ENCODE data around the gene GYS1.

GRCh38 chr19:48970139-48970766 lies 22.9 kb downstream of the GYS1 start:
- TF ChIP-seq CTCF (conservative IDR thresholded peaks at IDR 0.05 in 1 of 2, IDR thresholded peaks at IDR 0.05 in 1 of 2; ENCODE audit: low read depth in 1 of 2, low read length in 2 of 2) (no peak), EZH2 (IDR thresholded peaks at IDR 0.05; ENCODE audit: low read length, missing control alignments) (no peak)

Measured in fibroblast of lung (primary cell).